Choroid plexus epithelial cell (primary cell): ENCODE results near the gene ABR.
"Not testable (repeated sequence)": the region's sequence is repeated elsewhere in the genome, so short reads cannot be mapped to it uniquely, and the experiment has no call there.

Experiments used
- DNase-seq: peaks from one replicate; pipeline ENCODE4 v3.0.0-alpha.2; 2010; ENCODE audit warnings: low read depth
- H3K4me3 ChIP-seq: 2 replicates; pipeline ENCODE4 v1.5.1; 2011; ENCODE audit warnings: low read depth, mild to moderate bottlenecking, control low read depth, low read length, moderate library complexity
- CTCF ChIP-seq: conservative IDR thresholded peaks from 2 replicates; pipeline ENCODE4 v1.5.1; 2011; ENCODE audit warnings: low read depth, mild to moderate bottlenecking, control low read depth, inconsistent platforms, low read length, moderate library complexity

The ABR gene

GRCh38 chr17:1076982-1077302 is 102.8 kb downstream of the ABR start:
- H3K4me3 ChIP-seq: no peak overlapping the region
- no peak for TF ChIP-seq CTCF
- no peak for DNase-seq

GRCh38 chr17:1076299-1076981 is 103.3 kb downstream of the ABR start:
- H3K4me3 ChIP-seq: no peak overlapping the region
- no peak for TF ChIP-seq CTCF
- no peak for DNase-seq

GRCh38 chr17:1074886-1075605 is 104.7 kb downstream of the ABR start:
- no peak for DNase-seq
- TF ChIP-seq CTCF: no peak
- H3K4me3 ChIP-seq: no peak overlapping the region

GRCh38 chr17:1073963-1074625 is 105.7 kb downstream of the ABR start:
- not testable (repeated sequence) for DNase-seq, H3K4me3 ChIP-seq

GRCh38 chr17:1073241-1073962 is 106.4 kb downstream of the ABR start:
- TF ChIP-seq CTCF: no peak
- no peak for DNase-seq
- no peak overlapping the region for H3K4me3 ChIP-seq

- DNase-seq: no peak
- no peak overlapping the region for H3K4me3 ChIP-seq
- TF ChIP-seq CTCF: no peak
These were observed 107.2 kb downstream of the ABR start for GRCh38 chr17:1072551-1072961.
